GM21447 (cell line): Measurements from ENCODE around the gene PIGU.
"Not testable (repeated sequence)": the region's sequence is repeated elsewhere in the genome, so short reads cannot be mapped to it uniquely, and the experiment has no call there.

Experiments
- ATAC-seq: cut with Tn5 transposase; IDR thresholded peaks from one replicate; pipeline ENCODE4 v1.9.1; 2021; ENCODE audit not compliant: unreplicated experiment

PIGU gene

GRCh38 chr20:34624629-34625028 lies 52.3 kb downstream of the PIGU start:
- ATAC-seq = no peak

GRCh38 chr20:34622821-34623451 lies 54.0 kb downstream of the PIGU start:
- no peak for ATAC-seq

- ATAC-seq = no peak
These were observed 55.2 kb downstream of the PIGU start for GRCh38 chr20:34621383-34622367.

GRCh38 chr20:34621036-34621343 lies 55.9 kb downstream of the PIGU start:
- no peak for ATAC-seq

- no peak for ATAC-seq
These were observed 58.2 kb downstream of the PIGU start for GRCh38 chr20:34618676-34619075.

GRCh38 chr20:34616913-34617312 lies 60.0 kb downstream of the PIGU start:
- not testable (repeated sequence) for ATAC-seq

GRCh38 chr20:34615477-34615876 lies 61.4 kb downstream of the PIGU start:
- ATAC-seq = no peak

- ATAC-seq = not testable (repeated sequence)
These were observed 64.9 kb downstream of the PIGU start for GRCh38 chr20:34611976-34612375.

- no peak for ATAC-seq
These were observed 69.8 kb downstream of the PIGU start for GRCh38 chr20:34607066-34607465.

- no peak for ATAC-seq
These were observed 71.7 kb downstream of the PIGU start for GRCh38 chr20:34604980-34605788.

- ATAC-seq = no peak
These were observed 75.8 kb downstream of the PIGU start for GRCh38 chr20:34600892-34601653.

- no peak for ATAC-seq
These were observed 81.3 kb downstream of the PIGU start for GRCh38 chr20:34595377-34596184.

GRCh38 chr20:34586488-34587163 lies 90.3 kb downstream of the PIGU start:
- ATAC-seq = no peak

- ATAC-seq = no peak
These were observed 91.9 kb downstream of the PIGU start for GRCh38 chr20:34585019-34585418.

GRCh38 chr20:34583544-34583943 lies 93.3 kb downstream of the PIGU start:
- ATAC-seq = no peak

- no peak for ATAC-seq
These were observed 94.0 kb downstream of the PIGU start for GRCh38 chr20:34582911-34583310.

GRCh38 chr20:34582221-34582620 lies 94.7 kb downstream of the PIGU start:
- no peak for ATAC-seq

GRCh38 chr20:34581341-34582184 lies 95.3 kb downstream of the PIGU start:
- no peak for ATAC-seq
